Suprapubic skin (tissue), 4 donors: Measurements from ENCODE around the gene PAQR8.

ENCODE experiments used
- EP300 ChIP-seq: sonication (generic); formaldehyde crosslinking; IDR thresholded peaks from one replicate; pipeline ENCODE4 v1.6.1; 2017; ENCODE audit warnings: antibody characterized with exemption
- POLR2A ChIP-seq, 2 donors: fragments of 450-650 bp; IDR thresholded peaks; one replicate each; pipeline ENCODE4 v1.6.1; 2017; ENCODE audit warnings: antibody characterized with exemption in 2 of 2, mild to moderate bottlenecking in 2 of 2, moderate library complexity in 2 of 2
- POLR2AphosphoS5 ChIP-seq, 3 donors: sonication (generic); formaldehyde crosslinking; IDR thresholded peaks; one replicate each; pipeline ENCODE4 v1.6.1; 2017; ENCODE audit warnings: antibody characterized with exemption in 3 of 3
- TF ChIP-seq, protein P1 (sequence below), 2 donors: fragments of 200-600 bp in 1 of 2; fragments of 450-650 bp in 1 of 2; sonication (generic) in 1 of 2; IDR thresholded peaks; one replicate each; pipeline ENCODE4 v1.5.1; 2016 to 2019; ENCODE audit warnings: antibody characterized with exemption in 2 of 2, mild to moderate bottlenecking in 1 of 2, moderate library complexity in 1 of 2

DNA sequence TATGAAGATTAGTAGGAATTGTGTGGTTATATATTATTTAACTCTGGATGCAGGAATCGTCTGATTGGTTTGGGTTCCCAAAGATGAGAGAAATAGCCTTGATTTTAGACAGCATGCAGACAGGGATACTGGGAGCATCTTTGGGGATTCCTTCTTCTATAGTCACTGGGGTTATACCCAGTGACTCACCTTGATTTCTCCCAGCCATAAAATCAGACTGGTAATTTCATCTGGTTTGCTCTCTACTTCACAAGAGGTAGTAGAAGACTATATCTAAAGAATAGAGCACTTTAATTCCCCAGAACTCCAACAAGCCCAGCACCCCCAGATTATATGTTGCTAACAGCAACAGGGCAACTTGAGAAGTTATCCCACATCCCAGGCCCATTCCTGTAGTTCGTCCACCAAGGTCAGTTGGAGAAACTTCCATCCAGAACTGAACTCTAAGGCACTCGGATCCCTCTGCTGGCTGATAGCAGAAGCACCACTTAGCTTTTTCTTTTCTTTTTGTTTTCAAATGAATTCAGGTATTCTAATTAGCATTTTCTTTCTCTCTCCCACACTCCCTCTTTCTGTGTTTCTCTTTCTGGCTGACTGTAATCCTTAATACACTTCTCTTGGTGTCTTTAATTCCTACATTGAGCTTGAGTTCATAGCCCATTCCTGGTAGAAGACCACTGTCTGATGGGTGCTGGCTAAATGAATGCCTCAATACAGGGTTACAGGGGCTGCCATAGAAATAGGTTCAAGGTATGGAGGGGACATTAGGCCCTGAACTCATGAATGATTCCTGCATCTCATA, 37.8 kb downstream of the PAQR8 start:
- TF ChIP-seq, protein P1, sequence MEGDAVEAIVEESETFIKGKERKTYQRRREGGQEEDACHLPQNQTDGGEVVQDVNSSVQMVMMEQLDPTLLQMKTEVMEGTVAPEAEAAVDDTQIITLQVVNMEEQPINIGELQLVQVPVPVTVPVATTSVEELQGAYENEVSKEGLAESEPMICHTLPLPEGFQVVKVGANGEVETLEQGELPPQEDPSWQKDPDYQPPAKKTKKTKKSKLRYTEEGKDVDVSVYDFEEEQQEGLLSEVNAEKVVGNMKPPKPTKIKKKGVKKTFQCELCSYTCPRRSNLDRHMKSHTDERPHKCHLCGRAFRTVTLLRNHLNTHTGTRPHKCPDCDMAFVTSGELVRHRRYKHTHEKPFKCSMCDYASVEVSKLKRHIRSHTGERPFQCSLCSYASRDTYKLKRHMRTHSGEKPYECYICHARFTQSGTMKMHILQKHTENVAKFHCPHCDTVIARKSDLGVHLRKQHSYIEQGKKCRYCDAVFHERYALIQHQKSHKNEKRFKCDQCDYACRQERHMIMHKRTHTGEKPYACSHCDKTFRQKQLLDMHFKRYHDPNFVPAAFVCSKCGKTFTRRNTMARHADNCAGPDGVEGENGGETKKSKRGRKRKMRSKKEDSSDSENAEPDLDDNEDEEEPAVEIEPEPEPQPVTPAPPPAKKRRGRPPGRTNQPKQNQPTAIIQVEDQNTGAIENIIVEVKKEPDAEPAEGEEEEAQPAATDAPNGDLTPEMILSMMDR (IDR thresholded peaks at IDR 0.05) = peak; percentile 18 to 71
- TF ChIP-seq EP300 (no peak), POLR2AphosphoS5 (IDR thresholded peaks at IDR 0.05) (no peak), POLR2A (IDR thresholded peaks at IDR 0.05) (no peak)
